Cardiac muscle cell (in vitro differentiated cells and primary cell): ENCODE measurements around the gene TULP1. TPM values are rescaled to one million over a fixed set of nuclear protein-coding genes. Genes with fewer than 3 reads are reported as not detected.

ENCODE experiments used
- DNase-seq, 2 donors: peaks; one replicate each; pipeline versions ENCODE4 v3.0.0 to v3.0.0-alpha.2; 2010 to 2017; ENCODE audit warnings: low read depth in 1 of 2, low spot score in 1 of 2
- H3K27ac ChIP-seq: fragments of 200-600 bp; sonication (generic); 2 replicates; pipeline ENCODE4 v1.5.1; 2016
- H3K27me3 ChIP-seq: fragments of 200-600 bp; sonication (generic); 2 replicates; pipeline ENCODE4 v1.6.0; 2016; ENCODE audit warnings: control low read depth
- H3K36me3 ChIP-seq: fragments of 200-600 bp; sonication (generic); 2 replicates; pipeline ENCODE4 v1.5.1; 2016; ENCODE audit warnings: control low read depth
- H3K4me1 ChIP-seq: fragments of 200-600 bp; sonication (generic); 2 replicates; pipeline ENCODE4 v1.8.1; 2017; ENCODE audit warnings: low read depth, mild to moderate bottlenecking, mixed run types
- H3K4me3 ChIP-seq: fragments of 200-600 bp; sonication (generic); 2 replicates; pipeline ENCODE4 v1.5.1; 2016; ENCODE audit warnings: mild to moderate bottlenecking
- H3K9me3 ChIP-seq: fragments of 200-600 bp; sonication (generic); 2 replicates; pipeline ENCODE4 v1.5.1; 2017; ENCODE audit warnings: low read depth, mild to moderate bottlenecking, control low read depth
- CTCF ChIP-seq: IDR thresholded peaks from 2 replicates; pipeline ENCODE4 v1.5.1; 2012; ENCODE audit warnings: low read depth, mild to moderate bottlenecking, low read length
- polyA plus RNA-seq: library from polyadenylated mRNA; unstranded; fragments of >200 nt; fragmentation: Nextera tagmentation; extraction: Ambion mirVana; gene quantifications from 2 replicates; pipeline ENCODE4 v1.2.1, GENCODE V29; 2016
- total RNA-seq: library from RNA; depleted of rRNA; stranded (reverse); fragments of >200 nt; gene quantifications from 2 replicates; pipeline ENCODE4 v1.2.3, GENCODE V29; 2016

The TULP1 gene
- total and polyA plus RNA-seq, 2 experiments from 2014 or later = 0.92 to 5.2 TPM

GRCh38 chr6:35532126-35532525 lies 19.4 kb upstream of the TULP1 start:
- Histone ChIP-seq H3K4me3 (no peak overlapping the region), H3K27me3 (no peaks in the 10 kb centered on the region), H3K27ac (no peak overlapping the region), H3K9me3 (no peaks in the 10 kb centered on the region), H3K36me3 (no peaks in the 10 kb centered on the region), H3K4me1 (no peaks in the 10 kb centered on the region)
- TF ChIP-seq CTCF = no peak
- DNase-seq = no peak

- no peak for DNase-seq
- Histone ChIP-seq H3K4me3 (no peak overlapping the region), H3K36me3 (no peaks in the 10 kb centered on the region), H3K9me3 (no peaks in the 10 kb centered on the region), H3K27me3 (no peaks in the 10 kb centered on the region), H3K4me1 (no peaks in the 10 kb centered on the region), H3K27ac (no peak overlapping the region)
- TF ChIP-seq CTCF = no peak
Measured at GRCh38 chr6:35524380-35525020, 11.8 kb upstream of the TULP1 start.

GRCh38 chr6:35522660-35523658 lies 10.3 kb upstream of the TULP1 start:
- Histone ChIP-seq H3K4me1 (no peaks in the 10 kb centered on the region), H3K36me3 (no peaks in the 10 kb centered on the region), H3K27me3 (no peaks in the 10 kb centered on the region), H3K27ac (no peak overlapping the region), H3K4me3 (no peak overlapping the region), H3K9me3 (no peaks in the 10 kb centered on the region)
- TF ChIP-seq CTCF = peak; percentile 87
- DNase-seq = peak; percentile 77 to 81

GRCh38 chr6:35522151-35522550 lies 9.5 kb upstream of the TULP1 start:
- H3K27ac ChIP-seq = no peak overlapping the region
- no peaks in the 10 kb centered on the region for H3K36me3 ChIP-seq

GRCh38 chr6:35521235-35521634 lies 8.5 kb upstream of the TULP1 start:
- H3K36me3 ChIP-seq = no peaks in the 10 kb centered on the region
- TF ChIP-seq CTCF = no peak
- DNase-seq = no peak
- H3K27ac ChIP-seq = no peak overlapping the region
- no peaks in the 10 kb centered on the region for H3K27me3 ChIP-seq
- no peak overlapping the region for H3K4me3 ChIP-seq
- no peaks in the 10 kb centered on the region for H3K4me1 ChIP-seq
- H3K9me3 ChIP-seq = no peaks in the 10 kb centered on the region

More at GRCh38 chr6:35522151-35522550, 9.5 kb upstream of the TULP1 start:
- no peaks in the 10 kb centered on the region for H3K27me3 ChIP-seq
- DNase-seq = no peak
- no peaks in the 10 kb centered on the region for H3K4me1 ChIP-seq
- H3K4me3 ChIP-seq = no peak overlapping the region
- no peak for TF ChIP-seq CTCF
- no peaks in the 10 kb centered on the region for H3K9me3 ChIP-seq
